GM23338 (cell line): ENCODE results near the gene MSMB.

Experiments
- CREB1 ChIP-seq: fragments of 250-450 bp; sonication (Bioruptor Pico); IDR thresholded peaks from 2 replicates; pipeline ENCODE4 v1.5.0; 2020; ENCODE audit warnings: low read depth, mild to moderate bottlenecking, moderate library complexity
- EZH2 ChIP-seq: fragments of 200-600 bp; sonication (generic); IDR thresholded peaks from one replicate; pipeline ENCODE4 v1.8.0; 2017; ENCODE audit warnings: antibody characterized with exemption, mild to moderate bottlenecking, low read depth; ENCODE audit not compliant: unreplicated experiment
- EZH2phosphoT487 ChIP-seq: fragments of 200-600 bp; sonication (generic); IDR thresholded peaks from one replicate; pipeline ENCODE4 v1.8.1; 2018; ENCODE audit warnings: antibody characterized with exemption; ENCODE audit not compliant: unreplicated experiment
- NANOG ChIP-seq: IDR thresholded peaks from 2 replicates; pipeline ENCODE4 v1.6.1; 2016; ENCODE audit warnings: antibody characterized with exemption, borderline replicate concordance
- POLR2AphosphoS5 ChIP-seq: IDR thresholded peaks from 2 replicates; pipeline ENCODE4 v1.6.1; 2016; ENCODE audit warnings: antibody characterized with exemption, low read depth
- ZNF114 ChIP-seq: fragments of 250-450 bp; sonication (Bioruptor Pico); IDR thresholded peaks from 2 replicates; pipeline ENCODE4 v1.5.0; 2020; ENCODE audit warnings: mild to moderate bottlenecking, moderate library complexity
- TF ChIP-seq, protein P1 (sequence below), 2 experiments: fragments of 200-600 bp in 1 of 2; sonication (generic) in 1 of 2; conservative IDR thresholded peaks; 2 replicates each; pipeline versions ENCODE4 v1.5.1 to v1.6.1; 2016 to 2017; ENCODE audit warnings: antibody characterized with exemption in 2 of 2, low read depth in 2 of 2, mild to moderate bottlenecking in 2 of 2, moderate library complexity in 1 of 2
- TF ChIP-seq, protein P2 (sequence below): IDR thresholded peaks from one replicate; pipeline ENCODE4 v1.6.1; 2018; ENCODE audit warnings: antibody characterized with exemption; ENCODE audit not compliant: unreplicated experiment

DNA sequence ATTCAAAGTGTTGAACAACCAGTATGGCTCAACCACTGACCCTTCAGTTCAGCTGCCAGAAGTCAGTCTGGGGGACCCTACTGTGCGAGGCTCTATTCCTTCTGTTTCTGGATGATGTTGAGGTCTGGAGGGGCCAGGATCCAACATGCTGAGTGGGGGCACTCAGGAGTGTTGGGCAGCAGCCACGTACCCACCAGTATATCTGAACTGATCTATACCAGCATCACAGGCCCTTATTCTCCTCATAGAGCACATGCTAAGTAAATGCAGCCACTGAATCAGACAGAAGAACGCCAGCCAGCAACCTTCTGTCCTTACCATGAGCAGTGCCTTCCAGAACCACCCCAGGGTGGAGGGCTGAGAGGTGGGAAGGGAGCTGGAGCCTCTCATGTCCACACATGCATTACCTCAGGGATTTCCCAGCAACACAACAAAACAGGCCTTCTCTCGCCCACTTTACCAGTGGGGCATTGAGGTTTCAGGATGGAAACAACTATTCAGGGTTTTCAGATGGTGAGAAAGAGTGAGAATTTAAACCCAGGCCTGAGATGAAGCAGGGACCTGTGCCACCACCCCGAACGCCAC, 6.8 kb upstream of the MSMB start:
- TF ChIP-seq, protein P1, sequence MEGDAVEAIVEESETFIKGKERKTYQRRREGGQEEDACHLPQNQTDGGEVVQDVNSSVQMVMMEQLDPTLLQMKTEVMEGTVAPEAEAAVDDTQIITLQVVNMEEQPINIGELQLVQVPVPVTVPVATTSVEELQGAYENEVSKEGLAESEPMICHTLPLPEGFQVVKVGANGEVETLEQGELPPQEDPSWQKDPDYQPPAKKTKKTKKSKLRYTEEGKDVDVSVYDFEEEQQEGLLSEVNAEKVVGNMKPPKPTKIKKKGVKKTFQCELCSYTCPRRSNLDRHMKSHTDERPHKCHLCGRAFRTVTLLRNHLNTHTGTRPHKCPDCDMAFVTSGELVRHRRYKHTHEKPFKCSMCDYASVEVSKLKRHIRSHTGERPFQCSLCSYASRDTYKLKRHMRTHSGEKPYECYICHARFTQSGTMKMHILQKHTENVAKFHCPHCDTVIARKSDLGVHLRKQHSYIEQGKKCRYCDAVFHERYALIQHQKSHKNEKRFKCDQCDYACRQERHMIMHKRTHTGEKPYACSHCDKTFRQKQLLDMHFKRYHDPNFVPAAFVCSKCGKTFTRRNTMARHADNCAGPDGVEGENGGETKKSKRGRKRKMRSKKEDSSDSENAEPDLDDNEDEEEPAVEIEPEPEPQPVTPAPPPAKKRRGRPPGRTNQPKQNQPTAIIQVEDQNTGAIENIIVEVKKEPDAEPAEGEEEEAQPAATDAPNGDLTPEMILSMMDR (conservative IDR thresholded peaks at IDR 0.05; ENCODE audit: low read depth in 2 of 2) = no peak
- TF ChIP-seq, protein P2, sequence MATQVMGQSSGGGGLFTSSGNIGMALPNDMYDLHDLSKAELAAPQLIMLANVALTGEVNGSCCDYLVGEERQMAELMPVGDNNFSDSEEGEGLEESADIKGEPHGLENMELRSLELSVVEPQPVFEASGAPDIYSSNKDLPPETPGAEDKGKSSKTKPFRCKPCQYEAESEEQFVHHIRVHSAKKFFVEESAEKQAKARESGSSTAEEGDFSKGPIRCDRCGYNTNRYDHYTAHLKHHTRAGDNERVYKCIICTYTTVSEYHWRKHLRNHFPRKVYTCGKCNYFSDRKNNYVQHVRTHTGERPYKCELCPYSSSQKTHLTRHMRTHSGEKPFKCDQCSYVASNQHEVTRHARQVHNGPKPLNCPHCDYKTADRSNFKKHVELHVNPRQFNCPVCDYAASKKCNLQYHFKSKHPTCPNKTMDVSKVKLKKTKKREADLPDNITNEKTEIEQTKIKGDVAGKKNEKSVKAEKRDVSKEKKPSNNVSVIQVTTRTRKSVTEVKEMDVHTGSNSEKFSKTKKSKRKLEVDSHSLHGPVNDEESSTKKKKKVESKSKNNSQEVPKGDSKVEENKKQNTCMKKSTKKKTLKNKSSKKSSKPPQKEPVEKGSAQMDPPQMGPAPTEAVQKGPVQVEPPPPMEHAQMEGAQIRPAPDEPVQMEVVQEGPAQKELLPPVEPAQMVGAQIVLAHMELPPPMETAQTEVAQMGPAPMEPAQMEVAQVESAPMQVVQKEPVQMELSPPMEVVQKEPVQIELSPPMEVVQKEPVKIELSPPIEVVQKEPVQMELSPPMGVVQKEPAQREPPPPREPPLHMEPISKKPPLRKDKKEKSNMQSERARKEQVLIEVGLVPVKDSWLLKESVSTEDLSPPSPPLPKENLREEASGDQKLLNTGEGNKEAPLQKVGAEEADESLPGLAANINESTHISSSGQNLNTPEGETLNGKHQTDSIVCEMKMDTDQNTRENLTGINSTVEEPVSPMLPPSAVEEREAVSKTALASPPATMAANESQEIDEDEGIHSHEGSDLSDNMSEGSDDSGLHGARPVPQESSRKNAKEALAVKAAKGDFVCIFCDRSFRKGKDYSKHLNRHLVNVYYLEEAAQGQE = no peak
- TF ChIP-seq NANOG (no peak), ZNF114 (no peak), POLR2AphosphoS5 (no peak), CREB1 (CRISPR knock-in tag) (no peak), EZH2 (no peak), EZH2phosphoT487 (no peak)
